ENCODE results near the gene FAM3B. TPM values are rescaled to one million over a fixed set of nuclear protein-coding genes. Genes with fewer than 3 reads are reported as not detected.

Gene FAM3B
- total RNA-seq, 1 experiment from 2014 or later: not detected

- no peaks in the 10 kb centered on the region for H3K4me1 ChIP-seq (ENCODE audit: control insufficient read depth, insufficient read depth, low read length)
- no peaks in the 10 kb centered on the region for H3K27me3 ChIP-seq (ENCODE audit: control insufficient read depth, insufficient read depth, low read length)
- ChIA-PET CTCF (no interaction called here), POLR2A (no interaction called here)
- in situ Hi-C loops (cut with HindIII; ENCODE audit: low pct_unique_long_range_greater_than_20kb, low sequenced_read_pairs): no loop called here
- H3K9me3 ChIP-seq (ENCODE audit: control insufficient read depth, insufficient read depth, low read depth, low read length): no peaks in the 10 kb centered on the region
- no peak overlapping the region for H3K4me3 ChIP-seq (ENCODE audit: low read depth in 2 of 2, low read length in 2 of 2)
- intact Hi-C loops (cut with micrococcal nuclease; ENCODE audit: unreplicated experiment): no loop called here
- no peak overlapping the region for H3K27ac ChIP-seq (ENCODE audit: low read length)
- TF ChIP-seq POLR2AphosphoS5 (IDR thresholded peaks at IDR 0.05; ENCODE audit: low read depth, low read length) (no peak), SIN3A (IDR thresholded peaks at IDR 0.05; ENCODE audit: borderline replicate concordance, insufficient read depth, low read depth, low read length) (no peak), CTCF (IDR thresholded peaks at IDR 0.05) (no peak), REST (IDR thresholded peaks at IDR 0.05; ENCODE audit: insufficient read depth in 1 of 2, low read depth in 2 of 2, low read length in 1 of 2) (no peak), TCF7L2 (IDR thresholded peaks at IDR 0.05; ENCODE audit: low read depth, low read length) (no peak)
- no peaks in the 10 kb centered on the region; the same call in none of the 2 replicates for H3K36me3 ChIP-seq (ENCODE audit: control insufficient read depth, insufficient read depth, low read length)
- DNase-seq (ENCODE audit: low read depth, low spot score) (no peak), ATAC-seq (no peak)
- BruUV-seq (replicated peaks): no TSS peak
Measured at GRCh38 chr21:41403966-41404365, 87.4 kb downstream of the FAM3B start.

- Histone ChIP-seq H3K4me1 (ENCODE audit: control insufficient read depth, insufficient read depth, low read length) (no peaks in the 10 kb centered on the region), H3K9me3 (ENCODE audit: control insufficient read depth, insufficient read depth, low read depth, low read length) (no peaks in the 10 kb centered on the region), H3K27ac (ENCODE audit: low read length) (no peak overlapping the region), H3K36me3 (ENCODE audit: control insufficient read depth, insufficient read depth, low read length) (no peaks in the 10 kb centered on the region; the same call in none of the 2 replicates), H3K4me3 (ENCODE audit: low read depth in 2 of 2, low read length in 2 of 2) (no peak overlapping the region), H3K27me3 (ENCODE audit: control insufficient read depth, insufficient read depth, low read length) (no peaks in the 10 kb centered on the region)
- BruUV-seq (replicated peaks): no TSS peak
- intact Hi-C loops (cut with micrococcal nuclease; ENCODE audit: unreplicated experiment): no loop called here
- ATAC-seq (no peak), DNase-seq (ENCODE audit: low read depth, low spot score) (no peak)
- CTCF ChIA-PET: no interaction called here
- in situ Hi-C loops (cut with HindIII; ENCODE audit: low pct_unique_long_range_greater_than_20kb, low sequenced_read_pairs): no loop called here
- POLR2A ChIA-PET: no interaction called here
- TF ChIP-seq CTCF (IDR thresholded peaks at IDR 0.05): no peak
- TF ChIP-seq TCF7L2 (IDR thresholded peaks at IDR 0.05; ENCODE audit: low read depth, low read length): no peak
- no peak for TF ChIP-seq SIN3A (IDR thresholded peaks at IDR 0.05; ENCODE audit: borderline replicate concordance, insufficient read depth, low read depth, low read length)
- TF ChIP-seq POLR2AphosphoS5 (IDR thresholded peaks at IDR 0.05; ENCODE audit: low read depth, low read length): no peak
Measured at GRCh38 chr21:41405321-41405720, 88.7 kb downstream of the FAM3B start.
